Midbrain (tissue), 1 donor: ENCODE results near the gene SDC3.

Source experiments
- DNase-seq: peaks from one replicate; lab custom pipeline; 2025; lab: John Stamatoyannopoulos, UW

Gene SDC3

GRCh38 chr1:30928171-30928570, 19.6 kb upstream of the SDC3 start:
- no peak for DNase-seq

GRCh38 chr1:30927448-30927847, 18.9 kb upstream of the SDC3 start:
- DNase-seq = no peak

GRCh38 chr1:30923597-30923996, 15.0 kb upstream of the SDC3 start:
- no peak for DNase-seq

GRCh38 chr1:30920827-30921226, 12.3 kb upstream of the SDC3 start:
- no peak for DNase-seq

- DNase-seq = no peak
Observed at GRCh38 chr1:30919025-30919881, 10.7 kb upstream of the SDC3 start.

GRCh38 chr1:30916296-30916695, 7.7 kb upstream of the SDC3 start:
- no peak for DNase-seq

GRCh38 chr1:30915491-30916230, 7.1 kb upstream of the SDC3 start:
- DNase-seq = no peak

GRCh38 chr1:30914931-30915330, 6.4 kb upstream of the SDC3 start:
- DNase-seq = no peak

GRCh38 chr1:30914587-30914922, 6.0 kb upstream of the SDC3 start:
- no peak for DNase-seq

GRCh38 chr1:30912913-30913652, 4.5 kb upstream of the SDC3 start:
- no peak for DNase-seq

- DNase-seq = no peak
Observed at GRCh38 chr1:30912224-30912623, 3.7 kb upstream of the SDC3 start.

GRCh38 chr1:30911059-30911954, 2.7 kb upstream of the SDC3 start:
- peak; percentile 86 for DNase-seq

- no peak for DNase-seq
Observed at GRCh38 chr1:30909365-30910068, 959 bp upstream of the SDC3 start.

- DNase-seq = no peak
Observed at GRCh38 chr1:30908316-30908695, 252 bp downstream of the SDC3 start.

- no peak for DNase-seq
Observed at GRCh38 chr1:30907481-30908315, 860 bp downstream of the SDC3 start.

GRCh38 chr1:30906631-30907441, 1.7 kb downstream of the SDC3 start:
- no peak for DNase-seq

- DNase-seq = no peak
Observed at GRCh38 chr1:30905916-30906620, 2.5 kb downstream of the SDC3 start.

GRCh38 chr1:30905403-30905802, 3.2 kb downstream of the SDC3 start:
- DNase-seq = no peak

GRCh38 chr1:30904962-30905335, 3.6 kb downstream of the SDC3 start:
- no peak for DNase-seq
